ENCODE data around the gene CD3G.

DNA sequence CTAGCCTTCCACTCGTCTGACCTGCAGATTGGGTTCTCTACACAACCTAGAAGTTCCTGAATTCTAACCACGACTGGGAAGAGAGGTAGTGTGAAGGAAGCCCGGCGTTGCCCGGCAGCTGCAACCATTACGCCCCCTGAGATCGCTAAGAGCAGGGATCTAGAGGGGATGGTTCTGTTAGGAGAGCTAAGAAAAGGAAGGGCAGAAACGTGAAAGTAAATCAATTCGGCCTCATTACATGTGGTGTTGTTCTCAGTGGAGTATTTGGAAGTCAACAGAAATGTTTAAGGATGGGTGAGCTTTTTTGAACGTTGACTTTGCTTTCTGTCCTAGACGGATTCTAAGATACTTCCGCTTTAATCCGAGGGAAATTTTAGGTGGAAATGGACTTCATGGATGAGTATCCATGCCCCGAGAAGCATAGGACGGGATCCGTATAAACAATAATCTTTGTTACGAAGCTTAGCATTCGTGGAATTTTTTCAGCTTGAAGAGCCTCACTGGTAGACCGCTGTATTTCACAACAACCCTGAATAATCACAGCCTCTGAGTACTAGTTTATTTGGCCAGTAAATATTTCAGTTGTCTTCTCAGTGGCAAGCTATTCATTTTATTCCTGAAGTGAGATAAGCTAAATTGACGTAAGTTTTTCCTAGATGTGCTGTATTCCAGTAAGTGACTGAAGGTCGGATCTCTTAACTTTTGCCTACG is 57.9 kb downstream of the CD3G start:
- TF ChIP-seq, protein P1, sequence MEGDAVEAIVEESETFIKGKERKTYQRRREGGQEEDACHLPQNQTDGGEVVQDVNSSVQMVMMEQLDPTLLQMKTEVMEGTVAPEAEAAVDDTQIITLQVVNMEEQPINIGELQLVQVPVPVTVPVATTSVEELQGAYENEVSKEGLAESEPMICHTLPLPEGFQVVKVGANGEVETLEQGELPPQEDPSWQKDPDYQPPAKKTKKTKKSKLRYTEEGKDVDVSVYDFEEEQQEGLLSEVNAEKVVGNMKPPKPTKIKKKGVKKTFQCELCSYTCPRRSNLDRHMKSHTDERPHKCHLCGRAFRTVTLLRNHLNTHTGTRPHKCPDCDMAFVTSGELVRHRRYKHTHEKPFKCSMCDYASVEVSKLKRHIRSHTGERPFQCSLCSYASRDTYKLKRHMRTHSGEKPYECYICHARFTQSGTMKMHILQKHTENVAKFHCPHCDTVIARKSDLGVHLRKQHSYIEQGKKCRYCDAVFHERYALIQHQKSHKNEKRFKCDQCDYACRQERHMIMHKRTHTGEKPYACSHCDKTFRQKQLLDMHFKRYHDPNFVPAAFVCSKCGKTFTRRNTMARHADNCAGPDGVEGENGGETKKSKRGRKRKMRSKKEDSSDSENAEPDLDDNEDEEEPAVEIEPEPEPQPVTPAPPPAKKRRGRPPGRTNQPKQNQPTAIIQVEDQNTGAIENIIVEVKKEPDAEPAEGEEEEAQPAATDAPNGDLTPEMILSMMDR (IDR thresholded peaks at IDR 0.05): no peak
- no peak for TF ChIP-seq POLR2AphosphoS5 (IDR thresholded peaks at IDR 0.05; ENCODE audit: insufficient read depth in 1 of 2, low read depth in 1 of 2)
- no peak for TF ChIP-seq POLR2A (IDR thresholded peaks at IDR 0.05)

Measured in vagina (tissue), 2 donors.